ENCODE results near the gene FAAP100.

Gene FAAP100

DNA sequence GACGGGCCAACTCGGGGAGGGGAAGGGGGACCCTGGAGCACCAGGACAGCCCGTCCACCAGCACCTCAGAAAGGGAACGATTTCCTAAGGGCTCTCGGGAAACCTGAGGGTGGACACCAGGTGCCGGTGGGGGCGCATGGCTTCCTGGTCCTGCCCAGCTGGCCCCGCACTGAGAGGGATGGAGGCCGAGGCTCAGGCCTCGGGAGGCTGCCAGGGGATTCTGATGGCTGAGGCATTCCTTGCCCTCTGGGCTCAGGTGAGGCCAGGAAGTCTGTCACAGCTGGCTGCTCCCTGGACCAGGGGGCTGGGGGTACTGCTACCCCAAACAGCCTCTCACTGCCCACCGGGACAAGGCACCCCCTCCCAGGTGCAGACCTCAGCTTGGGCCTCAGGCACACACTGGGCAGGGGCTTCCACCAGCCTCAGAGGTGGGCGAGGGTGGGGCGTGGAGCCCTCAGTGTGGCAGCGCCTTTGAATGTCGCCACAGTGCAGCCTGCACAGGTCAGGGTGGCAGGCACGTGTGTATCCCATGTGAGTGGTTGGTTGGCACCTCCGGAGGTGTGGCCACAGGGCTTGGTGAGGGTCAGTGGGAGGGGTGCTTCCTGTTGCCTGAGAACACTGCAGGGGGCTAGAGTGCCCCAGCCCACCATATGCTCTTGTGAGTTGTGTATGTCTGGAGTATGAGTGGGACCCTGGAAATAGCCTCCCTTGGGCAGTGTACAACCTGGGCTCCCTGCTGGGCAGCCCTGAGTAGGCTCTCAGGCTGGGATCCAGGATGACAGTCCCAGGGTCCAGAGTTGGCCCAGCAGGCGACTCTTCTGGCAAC is 27.9 kb downstream of the FAAP100 start:
- H3K27me3 ChIP-seq (ENCODE audit: insufficient read depth, low read length): peaks cover 44% of the 10 kb centered on the region
- no peak overlapping the region for H3K9ac ChIP-seq (ENCODE audit: low read depth, low read length)
- no peak overlapping the region for H3K4me3 ChIP-seq (ENCODE audit: low read length)
- H3K27ac ChIP-seq (ENCODE audit: low read length): no peak overlapping the region
- no peaks in the 10 kb centered on the region for H3K9me3 ChIP-seq (ENCODE audit: insufficient read depth, low read depth, low read length)
- no peaks in the 10 kb centered on the region; the same call in 1 of the 2 replicates for H3K4me1 ChIP-seq (ENCODE audit: insufficient read depth, low read length)
- H3K36me3 ChIP-seq (ENCODE audit: insufficient read depth, low read depth, low read length): no peaks in the 10 kb centered on the region

DNA sequence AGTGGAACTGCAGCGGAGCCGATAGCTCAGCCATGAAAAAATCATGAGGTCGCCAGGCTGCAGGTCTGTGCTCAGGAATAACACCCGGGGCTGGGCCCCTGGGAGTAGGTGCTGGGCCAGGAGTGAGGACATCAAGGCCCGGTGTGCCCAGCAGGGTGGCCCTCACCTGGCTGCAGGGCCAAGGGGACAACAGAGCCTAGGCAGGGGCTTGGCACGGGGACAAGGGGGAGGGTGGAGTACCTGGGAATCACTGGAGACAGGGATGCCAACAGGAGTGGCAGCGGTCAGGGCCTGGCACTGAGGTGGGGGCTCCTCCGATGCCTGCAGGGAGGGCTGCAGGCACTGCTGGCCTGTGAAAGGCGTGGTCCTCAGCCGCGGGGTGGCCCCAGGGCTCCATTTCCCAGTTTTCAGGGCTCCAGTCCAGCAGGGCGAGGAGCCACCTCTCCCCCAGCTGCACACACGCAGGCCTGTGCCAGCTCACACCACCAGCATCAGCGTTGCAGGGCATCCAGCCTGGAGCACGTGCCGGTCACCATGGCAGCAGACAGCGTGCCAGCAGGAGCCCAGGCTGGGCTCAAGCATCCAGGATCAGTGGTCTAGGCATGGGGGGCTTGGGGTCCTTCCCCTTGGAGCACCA is 28.6 kb downstream of the FAAP100 start:
- Histone ChIP-seq H3K9me3 (ENCODE audit: insufficient read depth, low read depth, low read length) (no peaks in the 10 kb centered on the region), H3K4me1 (ENCODE audit: insufficient read depth, low read length) (no peaks in the 10 kb centered on the region; the same call in 1 of the 2 replicates), H3K9ac (ENCODE audit: low read depth, low read length) (no peak overlapping the region), H3K27me3 (ENCODE audit: insufficient read depth, low read length) (peaks cover 51% of the 10 kb centered on the region), H3K4me3 (ENCODE audit: low read length) (no peak overlapping the region), H3K27ac (ENCODE audit: low read length) (no peak overlapping the region), H3K36me3 (ENCODE audit: insufficient read depth, low read depth, low read length) (no peaks in the 10 kb centered on the region)

DNA sequence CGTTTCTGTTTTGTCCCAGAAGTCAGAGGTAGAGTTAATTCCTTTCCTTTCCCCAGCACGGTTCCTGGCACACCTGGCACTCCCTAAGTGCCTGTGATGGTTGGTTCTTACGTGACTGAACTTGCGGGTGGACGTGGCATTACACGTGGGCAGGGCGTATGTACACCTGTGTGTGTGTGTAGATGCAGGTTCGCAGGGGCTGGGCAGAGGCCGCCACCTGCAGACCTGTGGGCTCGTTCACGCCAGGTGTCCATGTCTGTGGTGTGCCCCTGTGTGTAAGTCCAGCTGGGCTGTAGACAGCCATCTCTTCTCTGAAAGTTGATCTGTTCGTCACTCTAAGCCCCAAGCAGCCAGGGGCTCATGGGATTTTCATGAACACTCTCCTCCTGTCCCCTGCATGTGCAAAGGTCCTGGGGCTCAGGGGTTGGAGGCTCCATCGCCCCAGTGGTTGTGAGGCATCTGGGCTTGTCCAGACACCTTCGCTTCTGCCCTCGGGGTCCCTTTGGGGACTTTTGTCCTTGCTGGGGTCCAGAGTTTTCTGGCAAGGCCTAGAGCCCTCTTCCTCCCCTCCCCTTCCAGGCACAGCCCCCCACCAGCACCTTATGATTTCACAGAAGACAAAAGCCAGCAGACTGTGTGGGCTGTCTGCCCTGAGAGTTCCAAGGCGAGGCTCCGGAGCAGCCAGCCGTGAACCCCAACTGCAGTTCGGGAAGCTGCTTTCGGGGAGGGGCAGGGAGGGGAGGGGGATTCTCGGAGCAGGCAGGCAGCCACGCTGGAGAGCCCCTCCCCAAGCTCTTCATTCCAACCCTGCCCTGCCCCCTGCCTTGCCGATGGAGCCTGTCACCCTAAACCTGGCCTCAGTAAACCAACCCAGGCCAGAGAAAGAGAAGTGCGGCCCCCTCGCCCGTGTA is 29.4 kb downstream of the FAAP100 start:
- H3K36me3 ChIP-seq (ENCODE audit: insufficient read depth, low read depth, low read length): no peaks in the 10 kb centered on the region
- H3K9ac ChIP-seq (ENCODE audit: low read depth, low read length): no peak overlapping the region
- H3K9me3 ChIP-seq (ENCODE audit: insufficient read depth, low read depth, low read length): no peaks in the 10 kb centered on the region
- no peak overlapping the region; the same call in 1 of the 2 replicates for H3K4me3 ChIP-seq (ENCODE audit: low read length)
- H3K4me1 ChIP-seq (ENCODE audit: insufficient read depth, low read length): peaks cover 3% of the 10 kb centered on the region; the same call in 1 of the 2 replicates
- peaks cover 59% of the 10 kb centered on the region for H3K27me3 ChIP-seq (ENCODE audit: insufficient read depth, low read length)
- no peak overlapping the region for H3K27ac ChIP-seq (ENCODE audit: low read length)

DNA sequence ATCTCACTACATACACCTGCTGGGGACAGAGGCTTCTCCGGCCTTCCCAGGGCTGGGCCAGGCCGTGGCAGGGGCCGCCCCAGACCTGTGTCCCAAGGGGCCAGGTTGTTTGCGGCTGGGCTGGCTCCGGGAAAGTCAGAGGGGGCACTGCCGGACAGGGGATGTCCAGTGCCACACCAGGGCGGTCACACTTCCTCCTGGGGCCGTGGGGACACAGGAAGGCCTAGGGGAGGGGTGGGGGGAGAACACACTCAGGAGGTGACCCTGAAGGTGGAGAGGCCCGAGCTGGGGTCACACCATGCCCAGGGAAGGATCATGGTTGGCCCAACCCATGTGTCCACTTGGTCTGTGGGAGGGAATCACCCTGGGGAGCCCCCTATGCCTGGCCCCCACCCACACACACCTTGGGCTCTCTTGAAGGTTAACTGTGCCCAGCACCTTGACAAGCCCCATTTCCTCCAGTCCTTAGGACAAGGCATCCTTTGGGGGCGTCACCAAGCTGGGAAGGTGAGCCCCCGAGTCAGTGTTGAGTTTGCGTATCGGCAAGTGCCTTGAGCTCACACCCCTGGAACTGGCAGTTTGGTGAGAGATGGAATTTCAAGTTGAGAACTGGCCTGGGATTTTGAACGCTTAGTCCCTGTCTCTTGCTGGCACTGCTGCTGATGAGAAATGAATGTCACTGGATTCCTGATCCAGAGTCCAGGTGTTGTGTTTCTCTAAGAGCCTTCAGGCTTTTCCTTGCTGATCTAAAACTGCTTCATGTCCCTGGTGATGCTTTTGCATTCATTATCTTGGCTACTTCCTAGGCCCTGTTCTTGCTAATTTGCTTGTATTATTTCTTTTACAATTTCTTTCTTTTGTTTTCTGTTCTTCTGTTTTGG is 31.9 kb downstream of the FAAP100 start:
- Histone ChIP-seq H3K27me3 (ENCODE audit: insufficient read depth, low read length) (peaks cover 70% of the 10 kb centered on the region), H3K36me3 (ENCODE audit: insufficient read depth, low read depth, low read length) (no peaks in the 10 kb centered on the region), H3K4me1 (ENCODE audit: insufficient read depth, low read length) (peaks cover 10% of the 10 kb centered on the region), H3K27ac (ENCODE audit: low read length) (no peak overlapping the region), H3K9ac (ENCODE audit: low read depth, low read length) (peak overlapping the region; percentile 51; the same call in 1 of the 2 replicates), H3K4me3 (ENCODE audit: low read length) (peak overlapping the region; percentile 62; the same call in 1 of the 2 replicates), H3K9me3 (ENCODE audit: insufficient read depth, low read depth, low read length) (no peaks in the 10 kb centered on the region)

DNA sequence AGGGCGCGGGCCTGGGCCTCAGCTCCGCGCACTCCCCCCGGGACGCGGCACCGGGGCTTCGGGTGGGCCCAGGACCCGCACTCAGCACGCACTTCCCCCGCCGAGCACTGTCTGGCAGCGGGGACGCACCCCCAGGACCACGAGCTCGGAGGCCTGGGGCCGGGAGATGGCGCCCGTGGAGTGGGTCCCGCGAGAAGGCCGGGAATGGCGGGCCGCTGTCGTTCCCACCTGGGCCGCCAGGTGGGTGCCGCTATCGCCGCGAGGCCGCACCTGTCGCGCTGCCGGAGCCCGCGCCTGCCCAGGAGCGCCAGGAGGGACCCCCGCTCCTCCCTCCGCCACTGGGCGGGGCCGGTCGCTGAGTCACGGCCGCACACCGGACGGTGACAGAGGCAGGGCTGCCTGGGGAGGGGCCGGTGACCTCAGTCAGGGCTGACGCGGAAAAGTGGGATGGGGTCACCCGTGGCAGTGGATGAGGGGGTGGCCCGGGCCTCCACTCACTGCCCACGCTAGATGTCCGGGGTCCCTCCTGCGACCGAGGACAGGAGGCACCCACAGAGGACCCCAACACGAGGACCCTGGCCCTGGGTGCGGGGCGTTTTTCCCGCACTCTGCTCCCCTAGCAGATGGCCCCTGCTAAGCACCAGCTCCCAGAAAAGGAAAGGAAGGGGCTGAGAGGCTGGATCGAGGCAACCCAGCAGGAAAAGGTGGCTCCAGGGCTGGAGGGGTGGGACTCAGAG is 32.7 kb downstream of the FAAP100 start:
- Histone ChIP-seq H3K4me3 (ENCODE audit: low read length) (peak overlapping the region; percentile 62; the same call in 1 of the 2 replicates), H3K27me3 (ENCODE audit: insufficient read depth, low read length) (peaks cover 70% of the 10 kb centered on the region), H3K27ac (ENCODE audit: low read length) (no peak overlapping the region), H3K9me3 (ENCODE audit: insufficient read depth, low read depth, low read length) (no peaks in the 10 kb centered on the region), H3K4me1 (ENCODE audit: insufficient read depth, low read length) (peaks cover 10% of the 10 kb centered on the region), H3K9ac (ENCODE audit: low read depth, low read length) (peak overlapping the region; percentile 53; the same call in 1 of the 2 replicates), H3K36me3 (ENCODE audit: insufficient read depth, low read depth, low read length) (no peaks in the 10 kb centered on the region)

DNA sequence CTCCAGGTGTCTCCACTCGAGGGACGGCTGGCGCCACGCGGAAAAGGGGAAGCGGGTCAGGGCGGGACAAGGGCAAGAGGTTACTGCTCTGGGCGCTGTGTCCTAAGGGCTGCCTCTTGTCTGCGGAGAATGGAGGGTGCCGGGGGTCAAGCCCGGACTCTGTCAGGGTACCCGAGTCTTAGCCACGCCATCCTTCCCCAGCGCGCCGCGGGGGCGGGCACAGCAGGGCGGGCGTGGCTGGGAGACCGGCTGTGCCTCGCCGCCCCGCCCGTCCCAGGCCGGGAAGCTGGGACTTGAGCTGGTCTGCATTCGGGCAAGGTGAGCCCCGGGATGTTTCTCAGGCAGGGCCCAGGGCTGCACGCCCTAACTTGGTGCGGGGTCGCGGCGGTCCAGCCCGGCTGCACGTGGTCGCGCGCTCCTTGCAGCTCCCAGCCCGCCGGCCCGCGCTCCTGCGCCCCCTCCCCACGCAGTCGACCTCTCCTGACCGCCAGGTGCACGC is 33.3 kb downstream of the FAAP100 start:
- H3K36me3 ChIP-seq (ENCODE audit: insufficient read depth, low read depth, low read length): no peaks in the 10 kb centered on the region
- peak overlapping the region; percentile 62 for H3K4me3 ChIP-seq (ENCODE audit: low read length)
- peaks cover 10% of the 10 kb centered on the region for H3K4me1 ChIP-seq (ENCODE audit: insufficient read depth, low read length)
- peak overlapping the region; percentile 53; the same call in 1 of the 2 replicates for H3K9ac ChIP-seq (ENCODE audit: low read depth, low read length)
- peaks cover 70% of the 10 kb centered on the region for H3K27me3 ChIP-seq (ENCODE audit: insufficient read depth, low read length)
- no peaks in the 10 kb centered on the region for H3K9me3 ChIP-seq (ENCODE audit: insufficient read depth, low read depth, low read length)
- no peak overlapping the region for H3K27ac ChIP-seq (ENCODE audit: low read length)

DNA sequence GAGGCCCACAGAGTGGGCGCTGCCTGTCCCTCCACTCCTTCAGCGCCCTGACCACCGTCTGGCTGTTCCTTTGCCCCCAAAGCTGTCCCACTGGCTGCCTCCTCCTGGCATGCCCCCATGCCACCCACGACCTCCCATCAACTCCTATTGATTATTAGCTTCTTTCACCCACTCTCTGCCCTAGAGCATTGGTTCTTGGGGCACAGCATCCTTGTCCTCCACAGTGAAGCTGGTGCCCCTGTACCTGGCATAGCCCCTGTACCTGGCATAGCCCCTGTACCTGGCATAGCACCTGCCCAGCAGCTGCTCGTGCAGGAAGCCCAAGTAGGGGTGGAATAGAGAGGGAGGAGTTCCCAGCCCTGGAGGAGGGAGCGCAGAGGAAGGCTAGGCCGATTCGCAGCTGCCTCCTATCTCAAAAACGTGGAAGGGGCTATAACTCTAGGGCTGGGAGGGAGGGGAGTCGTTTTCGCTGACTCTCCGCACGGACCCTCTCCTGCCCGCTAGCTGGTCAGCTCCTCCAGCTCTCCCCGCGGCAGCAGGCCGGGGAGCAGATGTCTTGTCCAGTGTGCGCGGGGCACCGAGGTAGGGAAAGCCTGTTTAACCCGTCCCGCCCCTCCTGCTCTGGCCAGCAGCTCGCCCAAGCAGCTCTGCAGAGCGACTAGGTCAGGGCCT is 33.9 kb downstream of the FAAP100 start:
- no peak overlapping the region for H3K27ac ChIP-seq (ENCODE audit: low read length)
- peaks cover 10% of the 10 kb centered on the region for H3K4me1 ChIP-seq (ENCODE audit: insufficient read depth, low read length)
- peak overlapping the region; percentile 53; the same call in 1 of the 2 replicates for H3K9ac ChIP-seq (ENCODE audit: low read depth, low read length)
- H3K36me3 ChIP-seq (ENCODE audit: insufficient read depth, low read depth, low read length): no peaks in the 10 kb centered on the region
- H3K9me3 ChIP-seq (ENCODE audit: insufficient read depth, low read depth, low read length): no peaks in the 10 kb centered on the region
- peak overlapping the region; percentile 62; the same call in 1 of the 2 replicates for H3K4me3 ChIP-seq (ENCODE audit: low read length)
- peaks cover 70% of the 10 kb centered on the region for H3K27me3 ChIP-seq (ENCODE audit: insufficient read depth, low read length)

DNA sequence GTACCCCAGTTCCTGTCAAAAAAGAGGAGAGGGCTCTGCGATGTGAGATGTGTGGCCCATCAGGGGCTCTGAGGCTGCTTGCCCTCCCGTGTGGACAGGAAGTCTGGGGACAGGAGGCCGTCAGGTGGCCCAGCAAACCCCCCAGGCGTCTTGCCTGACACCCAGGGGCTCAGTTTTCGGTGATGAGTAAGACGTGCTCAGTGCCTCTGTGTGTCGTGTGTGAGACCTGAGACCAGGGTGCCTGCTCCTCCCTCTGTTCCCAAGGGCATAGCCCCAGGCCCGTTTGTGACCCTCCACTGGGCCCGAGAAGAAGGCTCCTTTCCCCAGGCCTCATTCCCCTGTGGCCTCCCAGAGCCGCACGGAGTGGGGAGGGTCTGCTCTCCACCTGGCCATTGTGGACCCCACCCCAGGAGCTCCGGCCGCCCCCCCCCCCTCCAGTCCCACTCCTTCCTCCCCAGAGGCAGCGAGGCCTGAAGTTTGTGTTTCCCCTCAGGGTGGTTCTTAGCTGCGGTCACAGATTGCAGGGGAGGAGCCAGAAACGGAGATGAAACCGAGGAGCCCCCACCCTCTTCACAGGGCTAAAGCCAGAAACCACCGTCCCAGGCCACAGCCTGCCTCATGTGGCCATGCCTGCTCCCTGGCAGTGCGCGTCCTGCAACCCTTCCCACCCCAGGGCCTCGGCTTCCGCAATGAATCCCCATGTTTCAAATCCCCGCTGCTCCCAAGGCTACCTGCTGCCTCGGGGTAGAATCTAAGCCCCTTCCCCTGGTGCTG is 34.6 kb downstream of the FAAP100 start:
- Histone ChIP-seq H3K9ac (ENCODE audit: low read depth, low read length) (peak overlapping the region; percentile 53; the same call in 1 of the 2 replicates), H3K27ac (ENCODE audit: low read length) (no peak overlapping the region), H3K4me1 (ENCODE audit: insufficient read depth, low read length) (peaks cover 10% of the 10 kb centered on the region), H3K27me3 (ENCODE audit: insufficient read depth, low read length) (peaks cover 65% of the 10 kb centered on the region), H3K9me3 (ENCODE audit: insufficient read depth, low read depth, low read length) (no peaks in the 10 kb centered on the region), H3K36me3 (ENCODE audit: insufficient read depth, low read depth, low read length) (no peaks in the 10 kb centered on the region), H3K4me3 (ENCODE audit: low read length) (peak overlapping the region; percentile 62; the same call in 1 of the 2 replicates)

DNA sequence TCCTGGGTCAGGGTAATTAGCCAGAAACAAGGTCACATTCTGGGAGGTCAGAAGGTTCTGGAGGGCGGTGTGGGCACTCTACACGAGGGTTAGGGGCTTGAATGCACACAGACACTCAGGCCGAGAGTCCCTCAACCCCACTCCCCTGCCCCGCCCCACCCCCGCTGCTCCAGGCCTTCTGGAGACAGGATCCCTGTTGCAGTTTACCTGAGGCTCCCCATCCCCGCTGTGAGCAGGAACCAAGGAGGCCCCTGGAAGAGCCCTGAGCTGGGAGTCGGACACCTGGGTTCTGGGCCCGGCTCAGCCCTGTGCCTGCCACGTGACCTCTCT is 35.2 kb downstream of the FAAP100 start:
- no peak overlapping the region for H3K27ac ChIP-seq (ENCODE audit: low read length)
- no peaks in the 10 kb centered on the region for H3K9me3 ChIP-seq (ENCODE audit: insufficient read depth, low read depth, low read length)
- peaks cover 10% of the 10 kb centered on the region for H3K4me1 ChIP-seq (ENCODE audit: insufficient read depth, low read length)
- peaks cover 59% of the 10 kb centered on the region for H3K27me3 ChIP-seq (ENCODE audit: insufficient read depth, low read length)
- H3K9ac ChIP-seq (ENCODE audit: low read depth, low read length): no peak overlapping the region; the same call in 1 of the 2 replicates
- peak overlapping the region; percentile 83; the same call in 1 of the 2 replicates for H3K4me3 ChIP-seq (ENCODE audit: low read length)
- peaks cover 3% of the 10 kb centered on the region for H3K36me3 ChIP-seq (ENCODE audit: insufficient read depth, low read depth, low read length)
